IMR-90 (cell line): Measurements from ENCODE around the gene PIEZO2. TPM values are rescaled to one million over a fixed set of nuclear protein-coding genes. Genes with fewer than 3 reads are reported as not detected.

ENCODE experiments used
- ATAC-seq: fragments of 200-7000 bp; cut with Tn5 transposase; 2 replicates; pipeline ENCODE4 v1.9.1; 2020; ENCODE audit warnings: low read depth, mild to moderate bottlenecking, moderate library complexity
- BruUV-seq: library from RNA; stranded (reverse); fragments of 400-500 nt; replicated peaks from 2 replicates; lab custom pipeline; 2021; lab: Mats Ljungman, UMichigan
- CTCF ChIA-PET: fragments of 300-600 bp; formaldehyde crosslinking; extraction: SDS; loops from one replicate; lab custom pipeline; 2021; ENCODE audit warnings: antibody characterized with exemption; lab: Yijun Ruan, JAX
- POLR2A ChIA-PET: fragments of 300-600 bp; sonication (Branson Sonifier 250); formaldehyde crosslinking; loops from one replicate; lab custom pipeline; 2022; ENCODE audit warnings: antibody characterized with exemption; ENCODE audit not compliant: unreplicated experiment; lab: Charles Lee
- DNase-seq: peaks from one replicate; pipeline ENCODE4 v3.0.0; 2013
- H2AFZ ChIP-seq: replicated peaks from 2 replicates; pipeline ENCODE3; 2013; ENCODE audit warnings: low read length, mild to moderate bottlenecking; ENCODE audit not compliant: poor library complexity
- H2AK5ac ChIP-seq: 2 replicates; pipeline ENCODE4 v1.6.1; 2013; ENCODE audit warnings: low read depth, low read length, inconsistent platforms
- H2AK9ac ChIP-seq: replicated peaks from 2 replicates; pipeline ENCODE3; 2013; ENCODE audit warnings: mild to moderate bottlenecking, low read depth, low read length, moderate library complexity; ENCODE audit not compliant: poor library complexity
- H2BK120ac ChIP-seq: 2 replicates; pipeline ENCODE4 v1.6.1; 2013; ENCODE audit warnings: low read depth, low read length, inconsistent platforms
- H2BK15ac ChIP-seq: 3 replicates; pipeline ENCODE4 v1.6.1; 2013; ENCODE audit warnings: low read depth, low read length, inconsistent platforms
- H2BK20ac ChIP-seq: 2 replicates; pipeline ENCODE4 v1.6.1; 2013; ENCODE audit warnings: low read depth, mild to moderate bottlenecking, inconsistent platforms, low read length, moderate library complexity
- H2BK5ac ChIP-seq: 2 replicates; pipeline ENCODE4 v1.6.1; 2013; ENCODE audit warnings: mild to moderate bottlenecking, low read depth, low read length, inconsistent platforms; ENCODE audit not compliant: poor library complexity, severe bottlenecking
- H3K14ac ChIP-seq: replicated peaks from 2 replicates; pipeline ENCODE4 v1.6.1; 2013; ENCODE audit warnings: low read depth, low read length, inconsistent platforms
- H3K18ac ChIP-seq: 2 replicates; pipeline ENCODE4 v1.6.1; 2013; ENCODE audit warnings: low read depth, low read length, control low read depth
- H3K23ac ChIP-seq: 2 replicates; pipeline ENCODE4 v1.6.1; 2013; ENCODE audit warnings: low read depth, low read length, inconsistent platforms
- H3K27ac ChIP-seq: 2 replicates; pipeline ENCODE4 v1.5.1; 2013; ENCODE audit warnings: mild to moderate bottlenecking, control low read depth, low read length; ENCODE audit not compliant: insufficient read depth
- H3K27me3 ChIP-seq: 2 replicates; pipeline ENCODE4 v1.6.1; 2013; ENCODE audit warnings: low read length; ENCODE audit not compliant: control insufficient read depth, insufficient read depth
- H3K36me3 ChIP-seq: 2 replicates; pipeline ENCODE4 v1.6.1; 2013; ENCODE audit warnings: low read length, mixed read lengths; ENCODE audit not compliant: control insufficient read depth, insufficient read depth
- H3K4ac ChIP-seq: 2 replicates; pipeline ENCODE4 v1.6.1; 2013; ENCODE audit warnings: low read depth, low read length, inconsistent platforms
- H3K4me1 ChIP-seq: 2 replicates; pipeline ENCODE4 v1.6.1; 2013; ENCODE audit warnings: low read length, mixed read lengths; ENCODE audit not compliant: control insufficient read depth, insufficient read depth
- H3K4me2 ChIP-seq: 2 replicates; pipeline ENCODE4 v1.6.1; 2013; ENCODE audit warnings: low read depth, mild to moderate bottlenecking, control low read depth, low read length, moderate library complexity
- H3K4me3 ChIP-seq: 2 replicates; pipeline ENCODE4 v1.5.1; 2013; ENCODE audit warnings: low read depth, mild to moderate bottlenecking, control low read depth, low read length, moderate library complexity; ENCODE audit not compliant: insufficient read depth
- H3K56ac ChIP-seq: 2 replicates; pipeline ENCODE4 v1.6.1; 2013; ENCODE audit warnings: low read length, inconsistent platforms; ENCODE audit not compliant: insufficient read depth; ENCODE audit errors: extremely low read depth
- H3K79me1 ChIP-seq, 2 experiments: 2 replicates each; pipeline ENCODE4 v1.6.1; 2013; ENCODE audit warnings: low read length in 2 of 2, inconsistent platforms in 1 of 2, low read depth in 1 of 2
- H3K9ac ChIP-seq: 2 replicates; pipeline ENCODE4 v1.6.1; 2013; ENCODE audit warnings: low read depth, low read length, control low read depth
- H3K9me1 ChIP-seq: 2 replicates; pipeline ENCODE4 v1.6.1; 2013; ENCODE audit warnings: low read length, inconsistent platforms; ENCODE audit not compliant: insufficient read depth
- H3K9me3 ChIP-seq: 2 replicates; pipeline ENCODE4 v1.6.1; 2013; ENCODE audit warnings: low read length; ENCODE audit not compliant: control insufficient read depth, insufficient read depth
- H4K20me1 ChIP-seq: 2 replicates; pipeline ENCODE4 v1.6.1; 2013; ENCODE audit warnings: low read length, inconsistent platforms; ENCODE audit not compliant: insufficient read depth
- H4K5ac ChIP-seq: 2 replicates; pipeline ENCODE4 v1.6.1; 2013; ENCODE audit warnings: mild to moderate bottlenecking, low read depth, low read length, control low read depth
- H4K8ac ChIP-seq, 2 experiments: 2 replicates each; pipeline ENCODE4 v1.6.1; 2013; ENCODE audit warnings: low read depth in 2 of 2, low read length in 2 of 2, control low read depth in 1 of 2, inconsistent platforms in 1 of 2
- H4K91ac ChIP-seq: 2 replicates; pipeline ENCODE4 v1.6.1; 2013; ENCODE audit warnings: low read depth, low read length, inconsistent platforms; ENCODE audit not compliant: insufficient read depth
- BHLHE40 ChIP-seq: fragments of 150-350 bp; IDR thresholded peaks from 2 replicates; pipeline ENCODE4 v1.6.1; 2016; ENCODE audit warnings: mild to moderate bottlenecking, low read depth, low read length
- CEBPB ChIP-seq: IDR thresholded peaks from 2 replicates; pipeline ENCODE4 v1.6.1; 2012; ENCODE audit warnings: low read depth, low read length, improper control_type of control experiment
- CHD1 ChIP-seq: IDR thresholded peaks from 2 replicates; pipeline ENCODE4 v1.6.1; 2012; ENCODE audit warnings: low read depth, low read length, improper control_type of control experiment
- FOS ChIP-seq: fragments of 150-350 bp; IDR thresholded peaks from 2 replicates; pipeline ENCODE4 v1.6.1; 2016; ENCODE audit warnings: low read depth, low read length
- MAFK ChIP-seq: IDR thresholded peaks from 2 replicates; pipeline ENCODE4 v1.6.1; 2012; ENCODE audit warnings: low read depth, low read length, improper control_type of control experiment
- MAZ ChIP-seq: IDR thresholded peaks from 2 replicates; pipeline ENCODE4 v1.6.1; 2012; ENCODE audit warnings: low read depth, mild to moderate bottlenecking, low read length, improper control_type of control experiment, moderate library complexity, borderline replicate concordance
- MXI1 ChIP-seq: IDR thresholded peaks from 2 replicates; pipeline ENCODE4 v1.6.1; 2012; ENCODE audit warnings: low read depth, mild to moderate bottlenecking, low read length, moderate library complexity, borderline replicate concordance
- POLR2A ChIP-seq: IDR thresholded peaks from 2 replicates; pipeline ENCODE4 v1.6.1; 2012; ENCODE audit warnings: mild to moderate bottlenecking, low read depth, low read length
- RAD21 ChIP-seq: IDR thresholded peaks from 2 replicates; pipeline ENCODE4 v1.6.1; 2012; ENCODE audit warnings: low read length, improper control_type of control experiment
- RCOR1 ChIP-seq: IDR thresholded peaks from 2 replicates; pipeline ENCODE4 v1.6.1; 2012; ENCODE audit warnings: mild to moderate bottlenecking, low read length, improper control_type of control experiment; ENCODE audit not compliant: insufficient replicate concordance
- RFX5 ChIP-seq: IDR thresholded peaks from 2 replicates; pipeline ENCODE4 v1.8.0; 2012; ENCODE audit warnings: low read depth, mild to moderate bottlenecking, low read length, moderate library complexity
- WGBS, 2 experiments: methylation state at CpG; one replicate each; pipeline versions ENCODE4 v1.1.5 to v1.1.7; 2013; ENCODE audit warnings: missing lambda C conversion rate in 2 of 2; ENCODE audit not compliant: insufficient read length in 1 of 2; ENCODE audit errors: extremely low coverage in 2 of 2; 5-methylcytosine and 5-hydroxymethylcytosine counted together
- dilution Hi-C: fragments of 300-500 bp; cut with HindIII; formaldehyde crosslinking; loops from one replicate; pipeline ENCODE4 v1.14.3; 2018; ENCODE audit warnings: low sequenced_read_pairs; ENCODE audit not compliant: unreplicated experiment
- in situ Hi-C: fragments of 300-500 bp; cut with MboI; formaldehyde crosslinking; loops from 3 replicates; pipeline ENCODE4 v1.14.3; 2019; ENCODE audit warnings: low sequenced_read_pairs, inconsistent platforms, mixed read lengths
- intact Hi-C: fragments of 100-400 bp; cut with micrococcal nuclease; formaldehyde crosslinking; loops from 2 replicates; pipeline ENCODE4 v1.10.0; 2022
- polyA plus RNA-seq, 3 experiments: library from polyadenylated mRNA; depleted of rRNA; stranded (reverse); fragments of >200 nt; gene quantifications; 2 replicates each; pipeline ENCODE4 v1.2.3, GENCODE V29; 2012; ENCODE audit warnings: low replicate concordance in 1 of 3
- total RNA-seq: library from RNA; depleted of rRNA; stranded (reverse); fragments of >200 nt; gene quantifications from 2 replicates; pipeline ENCODE4 v1.2.3, GENCODE V29; 2012
- TF ChIP-seq, protein P1 (sequence below): fragments of 150-350 bp; IDR thresholded peaks from 2 replicates; pipeline ENCODE4 v1.6.1; 2017; ENCODE audit warnings: mild to moderate bottlenecking, antibody characterized with exemption, low read length, low read depth

PIEZO2 gene
- total and polyA plus RNA-seq, 2 of the 4 experiments (the other 2 are of a cell fraction), result 2.4 to 4.1 TPM

DNA sequence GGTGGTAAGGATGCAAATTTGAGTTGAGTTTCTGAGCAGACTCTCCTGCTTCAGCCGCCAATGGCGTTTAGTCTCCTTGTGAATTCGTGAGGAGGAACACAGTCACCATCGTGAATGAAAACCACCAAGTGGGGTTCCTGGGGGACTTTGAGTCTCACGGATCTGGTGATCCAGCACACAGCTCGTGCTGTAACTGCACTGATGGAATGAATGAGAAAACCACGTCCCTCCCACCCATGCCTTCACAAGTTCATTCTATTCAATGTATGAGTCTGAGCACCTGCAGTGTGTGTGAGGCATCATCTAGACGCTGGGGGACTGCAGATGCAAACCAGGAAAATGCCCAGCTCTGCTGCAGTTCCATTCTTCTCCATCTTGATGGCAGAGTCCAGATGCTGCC is 127.9 kb downstream of the PIEZO2 start:
- no peak overlapping the region for H2AFZ ChIP-seq
- H3K27ac ChIP-seq, result no peak overlapping the region
- POLR2A ChIA-PET, result no interaction called here
- dilution Hi-C loops, result no loop called here
- no peak overlapping the region for H3K56ac ChIP-seq
- no peaks in the 10 kb centered on the region for H3K9me1 ChIP-seq
- no peak overlapping the region for H2BK5ac ChIP-seq
- no peak overlapping the region for H2AK9ac ChIP-seq
- no TSS peak for BruUV-seq
- H3K36me3 ChIP-seq, result no peaks in the 10 kb centered on the region
- H3K79me1 ChIP-seq, result no peaks in the 10 kb centered on the region
- no peak for ATAC-seq
- no peaks in the 10 kb centered on the region for H4K20me1 ChIP-seq
- H4K8ac ChIP-seq, result no peak overlapping the region; a peak in 1 of 4 replicates
- no peaks in the 10 kb centered on the region for H3K9me3 ChIP-seq
- H3K4me2 ChIP-seq, result no peak overlapping the region
- CTCF ChIA-PET, result interaction anchor here (1.0 kb wide), 1 partner anchor 20 kb away, joined by 3 read pairs; no protein-coding TSS in a partner anchor
- no peak overlapping the region for H2AK5ac ChIP-seq
- no peak overlapping the region for H4K91ac ChIP-seq
- 0 out of 2 replicates have a peak overlapping the region, but pooled peaks have one; percentile 18 for H3K14ac ChIP-seq
- no peak overlapping the region for H4K5ac ChIP-seq
- intact Hi-C loops, result no loop called here
- H2BK15ac ChIP-seq, result no peak overlapping the region
- WGBS, 2 experiments, result 100% methylated on average over 2 of the region's 8 CpGs; no CpG with 5 or more reads in 1 of the 2 experiments
- H3K27me3 ChIP-seq, result no peaks in the 10 kb centered on the region
- H3K18ac ChIP-seq, result no peak overlapping the region
- no peak overlapping the region for H3K9ac ChIP-seq
- H3K4me1 ChIP-seq, result no peaks in the 10 kb centered on the region
- no peak for TF ChIP-seq MAZ
- TF ChIP-seq CHD1, result no peak
- TF ChIP-seq MAFK, result no peak
- TF ChIP-seq RAD21, result no peak
- no peak for TF ChIP-seq FOS
- no peak for TF ChIP-seq RCOR1
- TF ChIP-seq, protein P1, sequence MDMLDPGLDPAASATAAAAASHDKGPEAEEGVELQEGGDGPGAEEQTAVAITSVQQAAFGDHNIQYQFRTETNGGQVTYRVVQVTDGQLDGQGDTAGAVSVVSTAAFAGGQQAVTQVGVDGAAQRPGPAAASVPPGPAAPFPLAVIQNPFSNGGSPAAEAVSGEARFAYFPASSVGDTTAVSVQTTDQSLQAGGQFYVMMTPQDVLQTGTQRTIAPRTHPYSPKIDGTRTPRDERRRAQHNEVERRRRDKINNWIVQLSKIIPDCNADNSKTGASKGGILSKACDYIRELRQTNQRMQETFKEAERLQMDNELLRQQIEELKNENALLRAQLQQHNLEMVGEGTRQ, result no peak
- TF ChIP-seq POLR2A, result no peak
- no peak for TF ChIP-seq BHLHE40
- no peak for TF ChIP-seq MXI1
- TF ChIP-seq CEBPB, result no peak
- no peak for TF ChIP-seq RFX5
- in situ Hi-C loops, result no loop called here
- H3K4me3 ChIP-seq, result no peak overlapping the region
- no peak overlapping the region for H2BK120ac ChIP-seq
- no peak overlapping the region for H2BK20ac ChIP-seq
- DNase-seq, result no peak
- no peak overlapping the region for H3K23ac ChIP-seq
- H3K4ac ChIP-seq, result 0 out of 2 replicates have a peak overlapping the region, but pooled peaks have one; percentile 64
